Pancreas (tissue), 10 donors: ENCODE measurements around the gene ETS2. TPM values are rescaled to one million over a fixed set of nuclear protein-coding genes. Genes with fewer than 3 reads are reported as not detected.
A peak's percentile ranks its signal among the peaks of the same experiment; 100 is the strongest.

Experiments used
- ATAC-seq, 4 donors: fragments of 200-7000 bp; cut with Tn5 transposase; one replicate each; pipeline versions ENCODE4 v1.8.0 to v1.9.1; 2020; ENCODE audit warnings: mild to moderate bottlenecking in 4 of 4, moderate library complexity in 4 of 4
- DNase-seq, 6 donors: peaks; one replicate each; pipeline ENCODE4 v3.0.0-alpha.2; 2020
- FAIRE-seq: peaks from 2 replicates; lab custom pipeline; 2012; peaks lifted over from hg19 to GRCh38; lab: Jason Lieb, UNC
- H3K27ac ChIP-seq, 4 donors: fragments of 200-600 bp; sonication (generic); 1 replicate in 3 of 4; 2 replicates in 1 of 4; pipeline versions ENCODE4 v1.5.0 to v1.8.0; 2020
- H3K27me3 ChIP-seq, 4 donors: fragments of 200-600 bp; one replicate each; pipeline ENCODE4 v1.8.0; 2021
- H3K36me3 ChIP-seq, 3 donors: fragments of 200-600 bp; sonication (generic) in 1 of 3; one replicate each; pipeline versions ENCODE4 v1.5.0 to v1.8.0; 2020 to 2021
- H3K4me1 ChIP-seq, 3 donors: fragments of 200-600 bp; one replicate each; pipeline ENCODE4 v1.8.0; 2021
- H3K4me3 ChIP-seq, 4 donors: fragments of 200-600 bp; sonication (generic) in 2 of 4; one replicate each; pipeline versions ENCODE4 v1.5.0 to v1.8.0; 2020 to 2021
- H3K9me3 ChIP-seq, 4 donors: fragments of 200-600 bp; one replicate each; pipeline ENCODE4 v1.8.0; 2021
- CTCF ChIP-seq, 4 donors: fragments of 200-600 bp; sonication (generic) in 3 of 4; IDR thresholded peaks; one replicate each; pipeline versions ENCODE4 v1.5.0 to v1.8.0; 2021; ENCODE audit warnings: antibody characterized with exemption in 4 of 4
- whole genome bisulfite sequencing, 2 donors: extraction: QIAGEN DNeasy Blood & Tissue Kit; methylation state at CpG; one replicate each; pipeline ENCODE4 v1.1.7; 2013; 5-methylcytosine and 5-hydroxymethylcytosine counted together
- intact Hi-C, 3 donors: fragments of 100-400 bp; cut with DNase I; formaldehyde crosslinking; loops; one replicate each; pipeline versions ENCODE4 v1.11.1 to v1.14.2; 2022
- polyA plus RNA-seq, 2 donors: library from polyadenylated mRNA; stranded (reverse); fragments of 200-250 nt; gene quantifications; one replicate each; pipeline ENCODE4 v1.2.3, GENCODE V29; 2013
- total RNA-seq, 6 donors: library from RNA; stranded (reverse); fragmentation: NEBNext Ultra II Directional in 4 of 6; extraction: Animal tissue kit (Norgen Biotek cat#: 25700) in 4 of 6; gene quantifications; one replicate each; pipeline versions ENCODE4 v1.2.1 to v1.2.4, GENCODE V29; 2021 to 2023
- donor health status: healthy with polysubstance abuse.
- donor health status: DM: no; HTN: no; CAD: no; lungs with moderate emphysema.
- donor health status: DM: no; HTN: no; CAD: no.
- donor health status: control.
- donor health status: control.
- donor health status: Bipolar disorder and iron deficiency.
- donor health status: DM: yes; HTN: yes; CAD: no.
- donor health status: DM: no; HTN: no; CAD: no.
- donor health status: DM: no; HTN: no; CAD: no.
- donor health status: DM: yes; HTN: yes; CAD: no.

ETS2 gene
- total and polyA plus RNA-seq, 8 donors, result 10.6 to 30.0 (median 17.9) TPM

- H3K4me1 ChIP-seq, result peaks cover 0 to 8% (median 0%) of the 10 kb centered on the region in 3 donors
- ATAC-seq (peak in 2 of 4 donors; percentile 29 to 66), FAIRE-seq (no peak), DNase-seq (no peak)
- intact Hi-C loops, result no loop called here
- no peak overlapping the region for H3K27ac ChIP-seq
- H3K4me3 ChIP-seq, result no peak overlapping the region
- no peak for TF ChIP-seq CTCF (IDR thresholded peaks at IDR 0.05)
- WGBS, 2 donors, result 83 to 85% methylated on average over 3 of the region's 3 CpGs
- no peaks in the 10 kb centered on the region for H3K9me3 ChIP-seq
- H3K36me3 ChIP-seq, result no peaks in the 10 kb centered on the region
- peaks cover 0 to 3% (median 0%) of the 10 kb centered on the region in 4 donors for H3K27me3 ChIP-seq
Measured at GRCh38 chr21:38797470-38797869, 8.3 kb upstream of the ETS2 start.

- H3K4me1 ChIP-seq, result peaks cover 0 to 8% (median 0%) of the 10 kb centered on the region in 3 donors
- intact Hi-C loops, result no loop called here
- no peak overlapping the region for H3K4me3 ChIP-seq
- H3K9me3 ChIP-seq, result no peaks in the 10 kb centered on the region
- no peaks in the 10 kb centered on the region for H3K36me3 ChIP-seq
- no peak for TF ChIP-seq CTCF (IDR thresholded peaks at IDR 0.05)
- FAIRE-seq (no peak), DNase-seq (no peak), ATAC-seq (no peak)
- peaks cover 0 to 3% (median 0%) of the 10 kb centered on the region in 4 donors for H3K27me3 ChIP-seq
- WGBS, 2 donors, result 81 to 88% methylated on average over 6 of the region's 6 CpGs
- H3K27ac ChIP-seq, result no peak overlapping the region
Measured at GRCh38 chr21:38798081-38798480, 7.6 kb upstream of the ETS2 start.

GRCh38 chr21:38798481-38798882 lies 7.2 kb upstream of the ETS2 start:
- Histone ChIP-seq H3K27me3 (peaks cover 0 to 3% (median 0%) of the 10 kb centered on the region in 4 donors), H3K27ac (no peak overlapping the region), H3K4me1 (peaks cover 0 to 8% (median 0%) of the 10 kb centered on the region in 3 donors), H3K4me3 (no peak overlapping the region), H3K36me3 (no peaks in the 10 kb centered on the region), H3K9me3 (no peaks in the 10 kb centered on the region)
- ATAC-seq (peak in 2 of 4 donors; percentile 36 to 38), DNase-seq (peak in 1 of 6 donors; percentile 38), FAIRE-seq (no peak)
- TF ChIP-seq CTCF (IDR thresholded peaks at IDR 0.05), result no peak
- intact Hi-C loops, result no loop called here
- WGBS, 2 donors, result 69 to 74% methylated on average over 7 of the region's 7 CpGs

GRCh38 chr21:38800046-38800758 lies 5.5 kb upstream of the ETS2 start:
- DNase-seq, result no peak
- no peak for FAIRE-seq
- H3K27ac ChIP-seq, result no peak overlapping the region
- no peak for TF ChIP-seq CTCF (IDR thresholded peaks at IDR 0.05)
- ATAC-seq, result no peak
- 73 to 74% methylated on average over 5 of the region's 5 CpGs for WGBS, 2 donors
- no peaks in the 10 kb centered on the region for H3K36me3 ChIP-seq
- H3K4me3 ChIP-seq, result no peak overlapping the region
- intact Hi-C loops, result loop anchor here in 1 of 3 donors (10.0 kb wide), 1 partner anchor 65 kb away; no protein-coding TSS in a partner anchor
- peaks cover 0 to 3% (median 0%) of the 10 kb centered on the region in 4 donors for H3K27me3 ChIP-seq
- no peaks in the 10 kb centered on the region for H3K9me3 ChIP-seq
- no peaks in the 10 kb centered on the region for H3K4me1 ChIP-seq
